Astrocyte (in vitro differentiated cells and primary cell): ENCODE results near the gene SLC25A30.

Experiments
- EZH2 ChIP-seq: IDR thresholded peaks from 2 replicates; pipeline ENCODE4 v1.6.1; 2012; ENCODE audit warnings: mild to moderate bottlenecking, low read length, inconsistent platforms; ENCODE audit not compliant: insufficient read depth
- TF ChIP-seq, protein P1 (sequence below): IDR thresholded peaks from 2 replicates; pipeline ENCODE4 v1.5.1; 2011; ENCODE audit warnings: low read depth, mild to moderate bottlenecking, inconsistent platforms, low read length, moderate library complexity; ENCODE audit not compliant: insufficient read depth

- TF ChIP-seq, protein P1, sequence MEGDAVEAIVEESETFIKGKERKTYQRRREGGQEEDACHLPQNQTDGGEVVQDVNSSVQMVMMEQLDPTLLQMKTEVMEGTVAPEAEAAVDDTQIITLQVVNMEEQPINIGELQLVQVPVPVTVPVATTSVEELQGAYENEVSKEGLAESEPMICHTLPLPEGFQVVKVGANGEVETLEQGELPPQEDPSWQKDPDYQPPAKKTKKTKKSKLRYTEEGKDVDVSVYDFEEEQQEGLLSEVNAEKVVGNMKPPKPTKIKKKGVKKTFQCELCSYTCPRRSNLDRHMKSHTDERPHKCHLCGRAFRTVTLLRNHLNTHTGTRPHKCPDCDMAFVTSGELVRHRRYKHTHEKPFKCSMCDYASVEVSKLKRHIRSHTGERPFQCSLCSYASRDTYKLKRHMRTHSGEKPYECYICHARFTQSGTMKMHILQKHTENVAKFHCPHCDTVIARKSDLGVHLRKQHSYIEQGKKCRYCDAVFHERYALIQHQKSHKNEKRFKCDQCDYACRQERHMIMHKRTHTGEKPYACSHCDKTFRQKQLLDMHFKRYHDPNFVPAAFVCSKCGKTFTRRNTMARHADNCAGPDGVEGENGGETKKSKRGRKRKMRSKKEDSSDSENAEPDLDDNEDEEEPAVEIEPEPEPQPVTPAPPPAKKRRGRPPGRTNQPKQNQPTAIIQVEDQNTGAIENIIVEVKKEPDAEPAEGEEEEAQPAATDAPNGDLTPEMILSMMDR = no peak
- no peak for TF ChIP-seq EZH2
These were observed 55.2 kb downstream of the SLC25A30 start for GRCh38 chr13:45362939-45363338.
